ENCODE data around the gene PRKACA. TPM values are rescaled to one million over a fixed set of nuclear protein-coding genes. Genes with fewer than 3 reads are reported as not detected.

Gene PRKACA
- total and polyA plus RNA-seq, 3 experiments from 2014 or later = 1.5 to 81.0 (median 77.3) TPM

GRCh38 chr19:14113762-14114414 lies 3.7 kb downstream of the PRKACA start:
- H3K4me3 Mint-ChIP-seq = peak overlapping the region in 2 of 7 donors; percentile 13 to 92
- no peaks in the 10 kb centered on the region for H3K9me3 Mint-ChIP-seq
- H3K4me1 Mint-ChIP-seq = peaks cover 30 to 63% (median 32%) of the 10 kb centered on the region in 3 donors
- H3K27ac ChIP-seq (ENCODE audit: low read depth, low read length) = no peak overlapping the region
- no peaks in the 10 kb centered on the region for H3K9me3 ChIP-seq (ENCODE audit: low read length)
- CTCF ChIA-PET = interaction anchor here (0.9 to 5.0 kb wide), 6 partner anchors 22 to 53 kb away, joined by 3 to 28 read pairs (median 6); partner anchors contain the start of genes ASF1B and MISP3
- H3K4me3 ChIP-seq (ENCODE audit: low read length) = no peak overlapping the region
- H3K27me3 Mint-ChIP-seq = peaks cover 0 to 4% of the 10 kb centered on the region in 2 donors
- peaks cover 0 to 7% (median 0%) of the 10 kb centered on the region in 3 donors for H3K36me3 Mint-ChIP-seq
- POLR2A ChIA-PET = interaction anchor here (1.0 kb wide), 1 partner anchor 23 kb away, joined by 3 read pairs; the partner anchor contains the start of gene ASF1B
- peak overlapping the region in 2 of 8 donors; percentile 41 to 89 for H3K27ac Mint-ChIP-seq
- peaks cover 36% of the 10 kb centered on the region for H3K4me1 ChIP-seq (ENCODE audit: insufficient read depth, low read length)
- no peaks in the 10 kb centered on the region for H3K27me3 ChIP-seq (ENCODE audit: insufficient read depth, low read length, poor library complexity, severe bottlenecking)
- DNase-seq = peak; percentile 23 to 62 (median 37)
- no peaks in the 10 kb centered on the region for H3K36me3 ChIP-seq (ENCODE audit: insufficient read depth, low read length)

- H3K4me1 ChIP-seq (ENCODE audit: insufficient read depth, low read length) = peaks cover 29% of the 10 kb centered on the region
- peaks cover 25 to 57% (median 27%) of the 10 kb centered on the region in 3 donors for H3K4me1 Mint-ChIP-seq
- peaks cover 0 to 4% of the 10 kb centered on the region in 2 donors for H3K27me3 Mint-ChIP-seq
- peak overlapping the region in 2 of 8 donors; percentile 12 to 47 for H3K27ac Mint-ChIP-seq
- no peaks in the 10 kb centered on the region for H3K9me3 Mint-ChIP-seq
- ChIA-PET POLR2A (interaction anchor here (1.0 kb wide), 1 partner anchor 24 kb away, joined by 3 read pairs; the partner anchor contains the start of gene ASF1B), CTCF (interaction anchor here (5.0 kb wide), 1 partner anchor 40 kb away, joined by 28 read pairs; the partner anchor contains the start of gene MISP3)
- no peaks in the 10 kb centered on the region for H3K27me3 ChIP-seq (ENCODE audit: insufficient read depth, low read length, poor library complexity, severe bottlenecking)
- peaks cover 0 to 8% (median 0%) of the 10 kb centered on the region in 3 donors for H3K36me3 Mint-ChIP-seq
- H3K36me3 ChIP-seq (ENCODE audit: insufficient read depth, low read length) = no peaks in the 10 kb centered on the region
- no peak overlapping the region for H3K4me3 ChIP-seq (ENCODE audit: low read length)
- no peak overlapping the region for H3K4me3 Mint-ChIP-seq
- no peak for DNase-seq
- H3K9me3 ChIP-seq (ENCODE audit: low read length) = no peaks in the 10 kb centered on the region
- no peak overlapping the region for H3K27ac ChIP-seq (ENCODE audit: low read depth, low read length)
Measured at GRCh38 chr19:14112809-14113385, 4.7 kb downstream of the PRKACA start.

GRCh38 chr19:14112051-14112808 lies 5.3 kb downstream of the PRKACA start:
- peaks cover 0 to 4% of the 10 kb centered on the region in 2 donors for H3K27me3 Mint-ChIP-seq
- peaks cover 0 to 9% (median 0%) of the 10 kb centered on the region in 3 donors for H3K36me3 Mint-ChIP-seq
- no peaks in the 10 kb centered on the region for H3K9me3 Mint-ChIP-seq
- Histone ChIP-seq H3K4me3 (ENCODE audit: low read length) (no peak overlapping the region), H3K27ac (ENCODE audit: low read depth, low read length) (no peak overlapping the region), H3K9me3 (ENCODE audit: low read length) (no peaks in the 10 kb centered on the region), H3K36me3 (ENCODE audit: insufficient read depth, low read length) (no peaks in the 10 kb centered on the region), H3K4me1 (ENCODE audit: insufficient read depth, low read length) (peaks cover 29% of the 10 kb centered on the region), H3K27me3 (ENCODE audit: insufficient read depth, low read length, poor library complexity, severe bottlenecking) (no peaks in the 10 kb centered on the region)
- DNase-seq = no peak
- no peak overlapping the region for H3K4me3 Mint-ChIP-seq
- peak overlapping the region in 1 of 8 donors; percentile 3 for H3K27ac Mint-ChIP-seq
- POLR2A ChIA-PET = no interaction called here
- peaks cover 25 to 53% (median 26%) of the 10 kb centered on the region in 3 donors for H3K4me1 Mint-ChIP-seq
- CTCF ChIA-PET = interaction anchor here (1.6 to 5.0 kb wide), 2 partner anchors 25 to 39 kb away, joined by 3 to 28 read pairs; partner anchors contain the start of gene MISP3

GRCh38 chr19:14111486-14111885 lies 6.1 kb downstream of the PRKACA start:
- no peaks in the 10 kb centered on the region for H3K9me3 ChIP-seq (ENCODE audit: low read length)
- Mint-ChIP-seq H3K27ac (peak overlapping the region in 1 of 8 donors; percentile 3), H3K9me3 (no peaks in the 10 kb centered on the region), H3K4me1 (peaks cover 20 to 48% (median 21%) of the 10 kb centered on the region in 3 donors), H3K36me3 (peaks cover 0 to 12% (median 0%) of the 10 kb centered on the region in 3 donors), H3K27me3 (peaks cover 0 to 4% of the 10 kb centered on the region in 2 donors), H3K4me3 (no peak overlapping the region)
- DNase-seq = no peak
- no peaks in the 10 kb centered on the region for H3K36me3 ChIP-seq (ENCODE audit: insufficient read depth, low read length)
- no peaks in the 10 kb centered on the region for H3K27me3 ChIP-seq (ENCODE audit: insufficient read depth, low read length, poor library complexity, severe bottlenecking)
- H3K4me1 ChIP-seq (ENCODE audit: insufficient read depth, low read length) = peaks cover 26% of the 10 kb centered on the region
- no peak overlapping the region for H3K27ac ChIP-seq (ENCODE audit: low read depth, low read length)
- no peak overlapping the region for H3K4me3 ChIP-seq (ENCODE audit: low read length)
- ChIA-PET CTCF (interaction anchor here (1.6 kb wide), 1 partner anchor 25 kb away, joined by 3 read pairs; no protein-coding TSS in a partner anchor), POLR2A (no interaction called here)

GRCh38 chr19:14110650-14111049 lies 6.9 kb downstream of the PRKACA start:
- POLR2A ChIA-PET = interaction anchor here (0.6 kb wide), 1 partner anchor 317 kb away, joined by 10 read pairs; no protein-coding TSS in a partner anchor
- Mint-ChIP-seq H3K27me3 (peaks cover 0 to 4% of the 10 kb centered on the region in 2 donors), H3K4me3 (no peak overlapping the region), H3K27ac (peak overlapping the region in 2 of 8 donors; percentile 27 to 33), H3K9me3 (no peaks in the 10 kb centered on the region), H3K4me1 (peaks cover 11 to 39% (median 14%) of the 10 kb centered on the region in 3 donors), H3K36me3 (peaks cover 0 to 20% (median 0%) of the 10 kb centered on the region in 3 donors)
- CTCF ChIA-PET = interaction anchor here (1.6 kb wide), 1 partner anchor 26 kb away, joined by 3 read pairs; no protein-coding TSS in a partner anchor
- Histone ChIP-seq H3K27ac (ENCODE audit: low read depth, low read length) (no peak overlapping the region), H3K4me1 (ENCODE audit: insufficient read depth, low read length) (peaks cover 18% of the 10 kb centered on the region), H3K4me3 (ENCODE audit: low read length) (no peak overlapping the region), H3K27me3 (ENCODE audit: insufficient read depth, low read length, poor library complexity, severe bottlenecking) (no peaks in the 10 kb centered on the region), H3K9me3 (ENCODE audit: low read length) (no peaks in the 10 kb centered on the region), H3K36me3 (ENCODE audit: insufficient read depth, low read length) (no peaks in the 10 kb centered on the region)
- no peak for DNase-seq

- Histone ChIP-seq H3K9me3 (ENCODE audit: low read length) (no peaks in the 10 kb centered on the region), H3K4me3 (ENCODE audit: low read length) (no peak overlapping the region), H3K27me3 (ENCODE audit: insufficient read depth, low read length, poor library complexity, severe bottlenecking) (no peaks in the 10 kb centered on the region), H3K36me3 (ENCODE audit: insufficient read depth, low read length) (no peaks in the 10 kb centered on the region), H3K27ac (ENCODE audit: low read depth, low read length) (no peak overlapping the region), H3K4me1 (ENCODE audit: insufficient read depth, low read length) (peaks cover 5% of the 10 kb centered on the region)
- peaks cover 0 to 16% (median 1%) of the 10 kb centered on the region in 3 donors for H3K4me1 Mint-ChIP-seq
- peak overlapping the region in 1 of 8 donors; percentile 58 for H3K27ac Mint-ChIP-seq
- POLR2A ChIA-PET = no interaction called here
- no peaks in the 10 kb centered on the region for H3K27me3 Mint-ChIP-seq
- H3K4me3 Mint-ChIP-seq = no peak overlapping the region
- no peaks in the 10 kb centered on the region for H3K9me3 Mint-ChIP-seq
- CTCF ChIA-PET = interaction anchor here (1.0 kb wide), 1 partner anchor 12 kb away, joined by 3 read pairs; no protein-coding TSS in a partner anchor
- H3K36me3 Mint-ChIP-seq = peaks cover 0 to 35% (median 3%) of the 10 kb centered on the region in 3 donors
- DNase-seq = no peak
Measured at GRCh38 chr19:14107581-14108461, 9.7 kb downstream of the PRKACA start.

- peaks cover 0 to 44% (median 3%) of the 10 kb centered on the region in 3 donors for H3K36me3 Mint-ChIP-seq
- H3K27ac ChIP-seq (ENCODE audit: low read depth, low read length) = no peak overlapping the region
- DNase-seq = no peak
- H3K36me3 ChIP-seq (ENCODE audit: insufficient read depth, low read length) = peaks cover 8% of the 10 kb centered on the region
- no peaks in the 10 kb centered on the region for H3K27me3 ChIP-seq (ENCODE audit: insufficient read depth, low read length, poor library complexity, severe bottlenecking)
- peaks cover 0 to 8% (median 1%) of the 10 kb centered on the region in 3 donors for H3K4me1 Mint-ChIP-seq
- H3K4me3 Mint-ChIP-seq = no peak overlapping the region
- peaks cover 4% of the 10 kb centered on the region for H3K4me1 ChIP-seq (ENCODE audit: insufficient read depth, low read length)
- no peaks in the 10 kb centered on the region for H3K9me3 Mint-ChIP-seq
- ChIA-PET POLR2A (no interaction called here), CTCF (interaction anchor here (1.0 kb wide), 1 partner anchor 11 kb away, joined by 3 read pairs; no protein-coding TSS in a partner anchor)
- H3K9me3 ChIP-seq (ENCODE audit: low read length) = no peaks in the 10 kb centered on the region
- no peaks in the 10 kb centered on the region for H3K27me3 Mint-ChIP-seq
- peak overlapping the region in 1 of 8 donors; percentile 57 for H3K27ac Mint-ChIP-seq
- no peak overlapping the region for H3K4me3 ChIP-seq (ENCODE audit: low read length)
Measured at GRCh38 chr19:14106840-14107239, 10.7 kb downstream of the PRKACA start.
